ENCODE measurements around the gene NDFIP2. TPM values are rescaled to one million over a fixed set of nuclear protein-coding genes. Genes with fewer than 3 reads are reported as not detected.
A peak's percentile ranks its signal among the peaks of the same experiment; 100 is the strongest.

NDFIP2 gene
- total RNA-seq, 1 donor = 41.0 TPM

DNA sequence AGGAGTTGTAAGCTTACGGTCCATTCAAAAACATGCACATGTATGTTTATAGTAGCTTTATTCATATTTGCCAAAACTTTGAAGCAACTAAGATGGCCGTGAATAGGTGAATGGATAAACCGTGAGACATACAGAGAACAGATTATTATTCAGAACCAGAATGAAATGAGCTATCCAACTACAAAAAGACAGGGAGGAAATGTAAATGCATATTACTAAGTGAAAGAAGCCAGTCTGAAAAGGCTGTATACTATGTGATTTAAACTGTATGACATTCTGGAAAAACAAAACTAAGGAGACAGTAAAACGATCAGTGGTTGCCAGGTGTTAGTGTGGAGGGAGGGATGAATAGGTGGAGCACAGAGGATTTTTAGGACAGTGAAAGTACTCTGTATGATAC lies 19.9 kb downstream of the NDFIP2 start:
- no peak overlapping the region for H3K4me3 ChIP-seq (ENCODE audit: low read depth, low read length)
- TF ChIP-seq, protein P1, sequence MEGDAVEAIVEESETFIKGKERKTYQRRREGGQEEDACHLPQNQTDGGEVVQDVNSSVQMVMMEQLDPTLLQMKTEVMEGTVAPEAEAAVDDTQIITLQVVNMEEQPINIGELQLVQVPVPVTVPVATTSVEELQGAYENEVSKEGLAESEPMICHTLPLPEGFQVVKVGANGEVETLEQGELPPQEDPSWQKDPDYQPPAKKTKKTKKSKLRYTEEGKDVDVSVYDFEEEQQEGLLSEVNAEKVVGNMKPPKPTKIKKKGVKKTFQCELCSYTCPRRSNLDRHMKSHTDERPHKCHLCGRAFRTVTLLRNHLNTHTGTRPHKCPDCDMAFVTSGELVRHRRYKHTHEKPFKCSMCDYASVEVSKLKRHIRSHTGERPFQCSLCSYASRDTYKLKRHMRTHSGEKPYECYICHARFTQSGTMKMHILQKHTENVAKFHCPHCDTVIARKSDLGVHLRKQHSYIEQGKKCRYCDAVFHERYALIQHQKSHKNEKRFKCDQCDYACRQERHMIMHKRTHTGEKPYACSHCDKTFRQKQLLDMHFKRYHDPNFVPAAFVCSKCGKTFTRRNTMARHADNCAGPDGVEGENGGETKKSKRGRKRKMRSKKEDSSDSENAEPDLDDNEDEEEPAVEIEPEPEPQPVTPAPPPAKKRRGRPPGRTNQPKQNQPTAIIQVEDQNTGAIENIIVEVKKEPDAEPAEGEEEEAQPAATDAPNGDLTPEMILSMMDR (IDR thresholded peaks at IDR 0.05; ENCODE audit: insufficient read depth, low read length) = no peak
- no peak for DNase-seq (ENCODE audit: low read depth)

DNA sequence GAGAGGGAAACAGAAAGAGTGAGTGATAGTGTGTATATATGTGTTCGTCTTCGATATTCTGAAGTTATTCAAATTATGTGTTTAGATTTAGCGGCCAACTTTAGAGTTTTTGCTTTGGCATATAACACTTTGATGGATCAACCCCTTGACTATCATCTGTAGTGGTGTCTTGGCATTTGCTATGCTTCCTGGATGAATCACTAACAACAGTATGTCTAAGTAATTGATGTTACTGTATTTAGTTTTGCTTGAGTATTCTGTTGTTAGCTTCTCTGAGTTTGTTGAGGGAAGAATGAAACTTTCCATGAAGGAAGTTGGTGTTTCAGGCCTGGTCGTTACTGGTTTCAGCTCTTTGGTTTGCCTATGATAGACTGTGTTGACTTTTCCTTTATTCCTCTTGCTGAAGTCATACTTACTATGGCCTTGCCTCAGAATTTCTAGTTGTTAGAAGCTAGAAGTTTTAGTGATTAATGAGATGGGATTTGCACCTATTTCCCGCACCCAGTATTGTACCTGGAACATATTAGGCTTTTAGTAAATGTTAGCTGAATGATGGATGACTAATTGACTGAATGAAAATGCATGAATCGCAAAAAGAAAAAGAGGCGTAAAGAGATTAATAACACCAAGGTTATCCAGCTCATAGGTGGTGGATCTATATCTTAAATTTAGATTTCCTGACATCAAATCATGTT lies 20.7 kb downstream of the NDFIP2 start:
- no peak overlapping the region for H3K4me3 ChIP-seq (ENCODE audit: low read depth, low read length)
- DNase-seq (ENCODE audit: low read depth) = no peak
- TF ChIP-seq, protein P1 (IDR thresholded peaks at IDR 0.05; ENCODE audit: insufficient read depth, low read length) = no peak

DNA sequence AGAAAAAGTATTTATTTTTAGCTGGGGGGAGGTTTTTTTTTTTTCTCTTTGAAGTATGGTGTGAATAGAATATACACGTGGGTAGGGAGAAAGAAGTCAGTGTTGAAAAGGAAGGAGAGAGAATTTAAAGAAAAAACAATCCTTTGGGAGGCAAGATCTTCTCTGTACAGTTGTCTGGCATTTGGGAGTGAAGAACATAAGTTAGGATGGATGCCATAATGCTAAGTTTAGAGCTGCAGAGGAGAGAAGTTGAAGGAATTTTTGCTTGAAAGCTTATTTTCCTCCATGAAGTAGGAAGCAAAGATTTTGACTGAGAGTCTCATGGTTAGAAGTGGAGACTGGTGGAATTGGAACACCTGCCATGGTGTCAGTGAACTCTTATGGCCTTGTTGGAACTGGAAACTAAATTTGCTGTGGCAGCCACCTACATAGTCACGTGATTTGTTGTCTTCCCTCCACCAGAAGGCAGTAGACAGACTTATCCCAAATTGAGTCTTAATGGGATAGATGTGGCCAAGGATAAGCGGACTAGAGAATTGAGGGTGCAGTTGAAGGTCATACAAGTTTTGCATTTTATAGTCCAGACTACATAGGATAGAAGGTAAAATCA lies 22.0 kb downstream of the NDFIP2 start:
- H3K4me3 ChIP-seq (ENCODE audit: low read depth, low read length) = no peak overlapping the region
- DNase-seq (ENCODE audit: low read depth) = no peak
- TF ChIP-seq, protein P1 (IDR thresholded peaks at IDR 0.05; ENCODE audit: insufficient read depth, low read length) = no peak

DNA sequence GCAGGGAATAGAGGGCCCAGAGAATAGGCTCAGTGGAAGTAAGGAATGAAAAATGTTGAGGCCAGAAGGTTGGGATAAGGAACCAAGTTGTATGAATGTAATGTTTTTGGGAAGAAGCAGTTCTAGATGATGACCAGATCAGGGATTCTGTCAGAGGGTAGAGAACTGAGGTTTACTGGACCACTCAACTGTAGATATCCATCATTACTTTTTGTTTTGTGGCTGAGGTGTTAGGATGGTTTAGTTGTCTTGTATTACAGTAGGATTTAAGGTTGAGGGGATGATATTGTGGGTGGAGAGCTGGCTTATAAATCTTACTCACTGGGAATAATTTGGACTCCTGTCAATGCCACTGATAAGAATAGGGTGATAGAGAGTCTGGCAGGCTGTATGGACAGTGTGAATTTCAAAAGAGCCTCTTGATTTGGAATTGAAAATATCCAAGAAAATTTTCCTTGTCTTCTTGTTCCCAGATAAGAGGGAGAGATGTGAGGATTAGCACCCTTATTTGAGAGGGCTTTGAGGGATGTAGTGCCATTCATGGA lies 22.6 kb downstream of the NDFIP2 start:
- H3K4me3 ChIP-seq (ENCODE audit: low read depth, low read length) = no peak overlapping the region
- DNase-seq (ENCODE audit: low read depth) = no peak
- TF ChIP-seq, protein P1 (IDR thresholded peaks at IDR 0.05; ENCODE audit: insufficient read depth, low read length) = no peak

DNA sequence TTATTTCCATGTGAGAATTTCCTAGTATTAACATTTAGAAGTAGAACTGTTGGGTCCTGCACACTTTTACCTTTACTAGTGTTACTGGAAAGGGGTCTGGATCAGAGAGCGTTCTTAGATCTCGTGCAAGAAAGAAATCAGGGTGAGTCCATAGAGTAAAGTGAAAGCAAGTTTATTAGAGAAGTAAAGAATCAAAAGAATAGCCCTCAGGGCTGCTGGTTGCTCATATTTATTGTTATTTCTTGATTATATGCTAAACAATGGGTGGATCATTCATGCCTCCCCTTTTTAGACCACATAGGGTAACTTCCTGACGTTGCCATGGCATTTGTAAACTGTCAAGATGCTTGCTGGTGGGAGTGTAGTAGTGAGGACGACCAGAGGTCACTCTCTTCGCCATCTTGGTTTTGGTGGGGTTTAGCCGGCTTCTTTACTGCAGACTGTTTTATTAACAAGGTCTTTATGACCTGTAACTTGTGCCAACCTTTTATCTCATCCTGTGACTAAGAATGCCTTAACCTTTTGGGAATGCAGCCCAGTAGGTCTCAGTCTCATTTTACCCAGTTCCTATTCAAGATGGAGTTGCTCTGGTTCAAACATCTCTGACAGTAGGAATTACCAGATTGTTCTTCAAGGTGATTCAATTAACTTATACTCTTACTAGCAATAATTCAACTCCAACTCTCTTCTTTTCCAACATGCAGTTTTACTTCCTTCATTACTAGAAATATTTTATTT lies 27.4 kb downstream of the NDFIP2 start:
- no peak overlapping the region for H3K4me3 ChIP-seq (ENCODE audit: low read depth, low read length)
- TF ChIP-seq, protein P1 (IDR thresholded peaks at IDR 0.05; ENCODE audit: insufficient read depth, low read length) = no peak
- DNase-seq (ENCODE audit: low read depth) = peak; percentile 22

DNA sequence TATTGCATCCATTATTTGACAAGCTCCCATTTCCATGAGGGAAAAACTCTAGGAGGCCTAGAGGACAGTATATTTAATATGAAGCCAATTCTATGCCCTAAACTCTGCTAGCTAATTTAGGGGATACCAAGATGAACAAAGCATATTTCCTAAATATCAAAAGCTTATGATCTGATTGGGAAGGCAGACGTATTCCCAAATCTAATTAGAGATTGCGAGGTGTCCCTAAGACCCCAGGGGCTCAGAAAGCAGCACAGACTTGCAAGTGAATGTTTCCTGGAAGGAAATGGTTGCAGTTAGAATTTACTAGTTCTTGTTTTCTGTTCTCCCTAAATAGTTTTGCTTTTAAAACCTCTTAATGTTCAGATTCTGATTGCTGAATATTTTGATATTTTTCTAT lies 30.7 kb downstream of the NDFIP2 start:
- no peak for DNase-seq (ENCODE audit: low read depth)
- TF ChIP-seq, protein P1 (IDR thresholded peaks at IDR 0.05; ENCODE audit: insufficient read depth, low read length) = no peak
- no peak overlapping the region for H3K4me3 ChIP-seq (ENCODE audit: low read depth, low read length)
